Measurements from ENCODE around the gene LHFPL2.

- TF ChIP-seq GATA2 (IDR thresholded peaks at IDR 0.05; ENCODE audit: low read depth, low read length) (peak; percentile 97), GATA3 (IDR thresholded peaks at IDR 0.05; ENCODE audit: low read depth, low read length) (peak; percentile 86)
Observed at GRCh38 chr5:78624011-78624541, 24.5 kb downstream of the LHFPL2 start.

Measured in SH-SY5Y (cell line).